Cortex of kidney (tissue), 1 donor: ENCODE data around the gene SCD5.

Experiments used
- DNase-seq: peaks from one replicate; lab custom pipeline; 2025; lab: John Stamatoyannopoulos, UW

SCD5 gene

GRCh38 chr4:82765134-82765533, 33.5 kb downstream of the SCD5 start:
- no peak for DNase-seq

GRCh38 chr4:82761229-82761628, 37.4 kb downstream of the SCD5 start:
- DNase-seq = no peak

- no peak for DNase-seq
Observed at GRCh38 chr4:82758701-82759685, 39.6 kb downstream of the SCD5 start.

- no peak for DNase-seq
Observed at GRCh38 chr4:82756061-82756460, 42.5 kb downstream of the SCD5 start.

GRCh38 chr4:82755650-82756049, 42.9 kb downstream of the SCD5 start:
- no peak for DNase-seq

- no peak for DNase-seq
Observed at GRCh38 chr4:82754513-82755165, 44.0 kb downstream of the SCD5 start.

GRCh38 chr4:82753725-82754410, 44.7 kb downstream of the SCD5 start:
- DNase-seq = no peak

- DNase-seq = no peak
Observed at GRCh38 chr4:82753238-82753637, 45.4 kb downstream of the SCD5 start.

- DNase-seq = no peak
Observed at GRCh38 chr4:82748810-82749470, 49.7 kb downstream of the SCD5 start.

GRCh38 chr4:82747686-82748575, 50.7 kb downstream of the SCD5 start:
- no peak for DNase-seq

GRCh38 chr4:82746705-82747574, 51.7 kb downstream of the SCD5 start:
- no peak for DNase-seq

GRCh38 chr4:82745173-82745842, 53.3 kb downstream of the SCD5 start:
- DNase-seq = no peak

- no peak for DNase-seq
Observed at GRCh38 chr4:82744284-82744968, 54.2 kb downstream of the SCD5 start.

- DNase-seq = no peak
Observed at GRCh38 chr4:82741188-82741587, 57.4 kb downstream of the SCD5 start.

- DNase-seq = no peak
Observed at GRCh38 chr4:82739287-82740190, 59.1 kb downstream of the SCD5 start.

- no peak for DNase-seq
Observed at GRCh38 chr4:82737354-82737753, 61.2 kb downstream of the SCD5 start.

GRCh38 chr4:82733636-82734035, 65.0 kb downstream of the SCD5 start:
- DNase-seq = no peak

- DNase-seq = no peak
Observed at GRCh38 chr4:82728301-82728700, 70.3 kb downstream of the SCD5 start.
